Panc1 (cell line): ENCODE results near the gene HDGFL2. TPM values are rescaled to one million over a fixed set of nuclear protein-coding genes. Genes with fewer than 3 reads are reported as not detected.

Experiments
- ATAC-seq: fragments of 200-7000 bp; cut with Tn5 transposase; 2 replicates; pipeline ENCODE4 v1.9.1; 2020; ENCODE audit warnings: mild to moderate bottlenecking, moderate library complexity
- BruUV-seq: library from RNA; stranded (reverse); fragments of 400-500 nt; replicated peaks from 2 replicates; lab custom pipeline; 2021; lab: Mats Ljungman, UMichigan
- CTCF ChIA-PET: fragments of 300-600 bp; sonication (Branson Sonifier 250); formaldehyde crosslinking; loops from one replicate; lab custom pipeline; 2022; ENCODE audit warnings: antibody characterized with exemption; lab: Charles Lee
- POLR2A ChIA-PET: fragments of 300-600 bp; sonication (Branson Sonifier 250); formaldehyde crosslinking; loops from one replicate; lab custom pipeline; 2022; ENCODE audit warnings: antibody characterized with exemption; lab: Charles Lee
- DNase-seq: peaks from one replicate; pipeline ENCODE4 v3.0.0-alpha.2; 2010; ENCODE audit warnings: low read depth, low spot score
- H3K27ac ChIP-seq: 2 replicates; pipeline ENCODE4 v1.5.1; 2011; ENCODE audit warnings: mild to moderate bottlenecking, low read length, inconsistent platforms
- H3K27me3 ChIP-seq: fragments of 200-500 bp; sonication (Bioruptor generic); 2 replicates; pipeline ENCODE4 v1.6.0; 2014; ENCODE audit warnings: low read length, inconsistent platforms; ENCODE audit not compliant: control insufficient read depth, insufficient read depth
- H3K36me3 ChIP-seq: fragments of 200-500 bp; sonication (Bioruptor generic); 2 replicates; pipeline ENCODE4 v1.5.1; 2014; ENCODE audit warnings: inconsistent platforms, mild to moderate bottlenecking, low read length, moderate library complexity; ENCODE audit not compliant: control insufficient read depth, insufficient read depth
- H3K4me1 ChIP-seq: 2 replicates; pipeline ENCODE4 v1.5.1; 2011; ENCODE audit warnings: inconsistent platforms, mild to moderate bottlenecking, low read length, moderate library complexity; ENCODE audit not compliant: control insufficient read depth, insufficient read depth
- H3K4me3 ChIP-seq, 2 experiments: 2 replicates each; pipeline ENCODE4 v1.5.1; 2011 to 2012; ENCODE audit warnings: low read depth in 2 of 2, low read length in 2 of 2, mild to moderate bottlenecking in 2 of 2, inconsistent platforms in 1 of 2, moderate library complexity in 1 of 2
- H3K9me3 ChIP-seq: fragments of 200-500 bp; sonication (Bioruptor generic); 2 replicates; pipeline ENCODE4 v1.5.1; 2014; ENCODE audit warnings: low read depth, mild to moderate bottlenecking, inconsistent platforms, low read length, moderate library complexity; ENCODE audit not compliant: control insufficient read depth, insufficient read depth
- CTCF ChIP-seq: fragments of 450-650 bp; IDR thresholded peaks from 2 replicates; pipeline ENCODE4 v1.5.1; 2017; ENCODE audit warnings: mild to moderate bottlenecking
- REST ChIP-seq, 2 experiments: IDR thresholded peaks; 2 replicates each; pipeline ENCODE4 v1.6.1; 2011 to 2012; ENCODE audit warnings: low read depth in 2 of 2, control low read depth in 1 of 2, low read length in 1 of 2, mild to moderate bottlenecking in 1 of 2, moderate library complexity in 1 of 2; ENCODE audit not compliant: insufficient read depth in 1 of 2
- SIN3A ChIP-seq: IDR thresholded peaks from 2 replicates; pipeline ENCODE4 v1.6.1; 2012; ENCODE audit warnings: low read depth, mild to moderate bottlenecking, low read length, moderate library complexity, borderline replicate concordance; ENCODE audit not compliant: insufficient read depth
- TCF7L2 ChIP-seq: IDR thresholded peaks from 2 replicates; pipeline ENCODE4 v1.6.1; 2011; ENCODE audit warnings: mild to moderate bottlenecking, low read depth, low read length, inconsistent platforms
- in situ Hi-C: cut with HindIII; loops from 2 replicates; pipeline ENCODE4 v1.10.0; 2016; ENCODE audit warnings: low sequenced_read_pairs, low pct_unique_long_range_greater_than_20kb
- intact Hi-C: fragments of 100-400 bp; cut with micrococcal nuclease; formaldehyde crosslinking; loops from one replicate; pipeline ENCODE4 v1.10.0; 2022; ENCODE audit not compliant: unreplicated experiment
- total RNA-seq: library from RNA; stranded (reverse); gene quantifications from one replicate; pipeline ENCODE4 v1.2.1, GENCODE V29; 2021; ENCODE audit not compliant: unreplicated experiment

HDGFL2 gene
- total RNA-seq, 1 experiment from 2014 or later, result 56.9 TPM

- intact Hi-C loops, result no loop called here
- DNase-seq, result no peak
- POLR2A ChIA-PET, result no interaction called here
- TF ChIP-seq SIN3A (no peak), CTCF (no peak), TCF7L2 (no peak)
- no peaks in the 10 kb centered on the region for H3K9me3 ChIP-seq
- H3K4me3 ChIP-seq, result no peak overlapping the region
- no peaks in the 10 kb centered on the region for H3K36me3 ChIP-seq
- no peaks in the 10 kb centered on the region for H3K27me3 ChIP-seq
- no peak overlapping the region for H3K27ac ChIP-seq
- H3K4me1 ChIP-seq, result no peaks in the 10 kb centered on the region
- no TSS peak for BruUV-seq
- ATAC-seq, result no peak
- in situ Hi-C loops, result no loop called here
- CTCF ChIA-PET, result no interaction called here
These were observed 24.2 kb downstream of the HDGFL2 start for GRCh38 chr19:4496304-4496703.

GRCh38 chr19:4497770-4498389 is 25.8 kb downstream of the HDGFL2 start:
- no peaks in the 10 kb centered on the region for H3K27me3 ChIP-seq
- H3K27ac ChIP-seq, result no peak overlapping the region
- in situ Hi-C loops, result no loop called here
- H3K36me3 ChIP-seq, result no peaks in the 10 kb centered on the region
- ATAC-seq (no peak), DNase-seq (no peak)
- H3K4me1 ChIP-seq, result no peaks in the 10 kb centered on the region
- CTCF ChIA-PET, result no interaction called here
- H3K9me3 ChIP-seq, result no peaks in the 10 kb centered on the region
- H3K4me3 ChIP-seq, result no peak overlapping the region
- no TSS peak for BruUV-seq
- no peak for TF ChIP-seq SIN3A
- TF ChIP-seq CTCF, result no peak
- no peak for TF ChIP-seq REST (IDR thresholded peaks at IDR 0.05; ENCODE audit: insufficient read depth in 1 of 2, low read depth in 2 of 2, low read length in 1 of 2)
- POLR2A ChIA-PET, result no interaction called here
- intact Hi-C loops, result no loop called here
